Stimulated activated CD4-positive, alpha-beta T cell treated with anti-CD3 and anti-CD28 coated beads, TNF-alpha, amount 100 ng/mL, for 48 hours (primary cell): ENCODE results near the gene CST6.
A peak's percentile ranks its signal among the peaks of the same experiment; 100 is the strongest.
"Not testable (repeated sequence)": the region's sequence is repeated elsewhere in the genome, so short reads cannot be mapped to it uniquely, and the experiment has no call there.

ENCODE experiments used
- DNase-seq, 3 donors: peaks; one replicate each; pipeline ENCODE4 v3.0.0-alpha.2; 2020; ENCODE audit warnings: low read depth in 3 of 3

CST6 gene

DNA sequence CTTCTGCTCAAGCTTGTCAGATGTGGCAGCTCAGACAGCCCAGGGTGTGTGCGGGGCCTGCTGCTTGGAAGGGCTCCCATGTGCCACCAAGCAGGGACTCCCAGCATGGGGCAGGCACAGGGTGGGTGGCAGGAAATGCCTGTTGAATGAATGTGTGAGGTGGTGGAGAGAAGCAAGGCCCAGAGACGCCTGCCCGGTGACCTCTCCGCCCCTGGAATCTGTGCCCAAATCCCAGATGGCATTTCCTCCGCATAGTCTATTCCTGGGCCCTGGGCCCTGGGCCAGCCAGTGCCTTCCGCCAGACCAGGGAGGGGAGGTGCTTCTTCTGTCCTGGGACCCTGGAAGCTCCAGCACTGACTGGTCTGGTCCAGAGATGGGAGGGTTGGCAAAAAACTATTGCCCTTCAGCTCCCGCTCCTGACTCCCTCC lies 3.7 kb downstream of the CST6 start:
- DNase-seq, result no peak

DNA sequence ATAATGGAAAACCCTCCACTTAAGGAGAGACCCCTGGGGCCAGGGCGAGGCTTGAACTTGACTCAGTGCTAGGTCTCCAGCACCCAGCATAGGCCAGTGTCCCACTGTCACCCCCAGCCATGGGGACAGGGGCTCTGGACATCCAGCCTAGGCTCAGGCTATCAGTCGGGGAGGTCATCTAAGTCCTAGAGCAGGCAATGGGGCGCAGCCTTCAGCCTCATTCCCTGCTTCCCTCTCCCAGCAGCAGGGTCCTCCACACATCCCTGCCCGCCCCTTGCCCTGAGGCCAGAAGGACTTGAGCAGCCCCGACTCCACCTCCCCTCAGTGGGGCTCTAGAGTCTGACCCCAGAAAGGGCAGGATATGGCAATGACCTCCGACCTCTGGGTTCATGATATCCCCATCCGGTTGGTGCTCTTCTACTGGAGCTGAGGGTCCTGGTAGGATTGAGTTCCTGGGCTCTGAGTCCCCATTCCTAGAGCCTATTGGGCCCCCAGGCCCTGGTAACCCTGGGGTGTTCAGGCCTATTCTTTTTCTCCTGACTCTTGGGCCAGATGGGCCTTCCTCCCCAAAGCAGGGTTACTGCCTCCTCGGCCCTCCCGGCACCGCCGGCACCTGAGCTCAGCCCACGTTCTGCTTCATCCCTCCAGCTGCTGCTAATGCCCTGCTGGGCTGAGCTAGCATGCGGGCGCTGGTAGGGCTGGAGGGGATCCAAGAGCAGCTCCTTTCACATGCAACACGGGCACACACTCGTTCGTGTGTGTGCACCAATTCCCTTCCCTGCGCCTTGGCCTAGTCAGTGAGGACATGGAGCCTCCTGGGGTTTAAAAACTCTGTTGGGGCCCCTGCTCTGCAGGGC lies 4.4 kb downstream of the CST6 start:
- DNase-seq, result no peak

DNA sequence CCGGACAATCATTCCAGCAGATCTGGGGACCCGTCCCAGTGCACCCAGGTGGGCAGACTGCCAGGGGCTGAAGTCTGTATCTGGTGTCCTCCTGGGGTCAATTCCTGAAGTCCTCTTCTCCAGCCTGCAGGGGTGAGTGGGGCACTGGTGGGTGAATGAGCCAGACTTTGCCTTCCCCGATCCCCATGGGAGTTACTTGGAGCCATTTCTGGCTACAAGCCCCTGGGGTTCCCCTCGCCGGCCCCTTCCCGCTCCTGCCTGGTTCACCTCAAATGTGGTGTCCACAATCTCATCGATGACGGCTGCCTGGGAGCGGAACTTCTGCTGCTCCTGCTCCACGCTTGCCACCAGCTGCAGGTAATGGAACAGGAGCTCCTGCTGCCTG lies 5.0 kb downstream of the CST6 start:
- no peak for DNase-seq

DNA sequence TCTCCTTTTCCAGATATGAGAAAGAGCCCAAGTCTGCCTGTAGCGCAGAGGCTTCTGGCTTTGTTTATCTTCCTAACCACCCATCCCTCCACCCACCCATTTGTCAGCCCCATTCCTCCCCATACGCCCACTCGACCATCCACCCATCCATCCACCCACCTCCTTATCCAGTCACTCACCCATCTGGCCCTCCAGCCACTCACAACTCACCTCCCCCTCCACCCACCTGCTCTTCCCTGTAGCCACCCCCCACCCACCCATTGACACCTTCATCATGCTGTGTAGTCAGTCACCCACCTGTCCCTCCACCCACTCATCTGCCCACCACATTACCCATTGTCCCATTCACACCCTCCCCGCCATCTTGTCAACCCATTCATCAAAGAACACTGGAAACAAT lies 5.5 kb downstream of the CST6 start:
- no peak for DNase-seq

DNA sequence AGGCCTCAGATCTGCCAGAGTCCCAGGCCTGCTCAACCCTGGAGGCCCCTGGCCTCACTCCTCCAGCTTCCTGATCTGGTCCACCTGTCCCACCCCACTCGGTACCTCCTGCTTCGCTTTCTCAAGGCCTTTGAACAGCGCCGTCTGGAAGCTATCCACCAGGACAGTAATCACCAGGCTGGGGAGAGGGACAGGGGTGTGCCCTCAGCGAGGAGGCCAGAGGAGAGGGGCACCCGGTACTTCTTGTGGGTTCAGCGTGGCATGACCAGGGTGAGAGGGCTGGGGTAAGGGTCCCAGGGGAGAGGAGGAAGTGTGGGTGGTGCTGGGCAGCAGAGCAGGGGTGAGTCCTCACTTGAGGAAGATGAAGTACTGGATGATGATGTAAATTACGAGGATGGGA lies 8.4 kb downstream of the CST6 start:
- no peak for DNase-seq

DNA sequence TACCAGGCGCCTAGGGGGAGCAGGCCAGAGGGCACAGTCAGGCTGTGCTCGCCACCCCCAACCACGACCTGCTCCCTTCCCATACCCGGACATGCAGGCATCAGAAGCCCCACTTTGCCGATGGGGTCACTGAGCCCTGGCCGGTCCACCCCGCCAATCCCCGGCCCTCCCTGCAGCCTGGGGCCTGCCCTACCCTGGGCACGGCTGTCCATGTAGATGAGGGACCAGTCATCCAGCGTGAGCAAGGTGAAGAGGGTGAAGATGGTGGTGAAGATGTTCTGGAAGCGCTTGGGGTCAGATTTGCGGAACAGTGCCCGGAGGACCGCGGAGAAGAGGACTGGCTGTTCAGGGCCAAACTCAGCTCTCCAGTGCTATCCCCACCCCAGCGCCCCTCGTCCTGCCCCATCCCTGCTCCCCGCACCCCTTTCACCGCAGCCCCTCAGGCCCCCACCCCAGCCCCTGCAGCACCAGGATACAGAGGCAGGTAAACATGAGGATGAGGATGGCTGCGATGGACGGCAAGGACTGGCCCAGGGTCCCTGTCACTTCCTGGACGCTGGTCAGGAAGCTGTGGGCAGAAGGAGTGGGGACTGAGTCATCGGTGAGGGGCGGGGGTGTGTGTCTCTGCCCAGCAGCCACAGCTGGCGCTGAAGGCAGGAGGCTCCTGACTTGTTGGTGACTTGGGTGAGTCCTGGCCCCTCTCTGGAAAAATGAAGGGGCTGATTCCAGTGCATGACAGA lies 9.0 kb downstream of the CST6 start:
- no peak for DNase-seq

DNA sequence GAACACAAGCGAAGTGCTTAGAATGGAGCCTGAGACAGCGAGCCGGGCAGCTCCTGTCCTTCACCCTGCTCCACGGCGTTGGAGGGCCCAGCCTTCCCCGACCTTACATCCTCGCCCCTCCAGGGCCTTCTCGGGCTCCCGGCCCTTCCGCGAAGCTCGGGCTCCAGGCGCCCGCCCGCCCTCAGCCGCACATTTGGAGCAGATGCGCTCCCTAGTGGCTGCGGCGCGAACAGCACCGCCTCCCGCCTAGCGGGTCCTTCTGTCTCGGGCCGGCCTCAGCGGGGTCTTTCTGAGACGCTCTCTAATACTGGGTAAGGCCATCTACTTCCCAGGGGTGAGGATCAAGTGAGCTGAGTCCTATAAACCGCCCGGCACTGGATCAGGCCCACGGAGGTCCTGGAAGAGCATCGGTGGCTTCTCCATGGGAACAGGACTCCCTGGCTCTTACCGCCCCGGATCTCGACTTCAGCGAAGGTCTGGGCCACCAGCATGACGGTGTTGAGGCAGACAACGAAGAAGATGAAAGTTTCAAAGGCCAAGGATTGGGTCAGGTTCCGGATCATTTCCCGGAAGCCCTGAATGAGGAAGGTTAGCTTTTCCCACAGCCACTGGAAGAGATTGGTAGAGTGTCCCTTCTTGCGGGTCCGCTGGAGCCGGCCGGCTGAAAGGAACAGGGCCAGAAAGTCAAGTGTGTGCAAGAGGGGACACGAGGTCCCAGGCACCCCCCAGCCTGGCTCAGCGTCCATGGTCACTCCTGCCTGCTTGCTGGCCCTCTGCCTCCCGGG lies 10.8 kb downstream of the CST6 start:
- DNase-seq, result peak; percentile 61 to 76 (median 71)

DNA sequence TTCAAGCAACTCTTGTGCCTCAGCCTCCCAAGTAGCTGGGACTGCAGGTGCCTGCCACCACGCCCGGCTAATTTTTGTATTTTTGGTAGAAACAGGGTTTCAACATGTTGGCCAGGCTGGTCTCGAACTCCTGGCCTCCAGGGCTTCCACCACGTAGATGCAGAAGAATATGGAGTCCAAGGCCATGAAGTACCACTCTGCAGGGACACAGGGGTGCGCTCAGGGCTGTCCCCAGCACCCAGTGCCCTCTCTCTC lies 11.3 kb downstream of the CST6 start:
- DNase-seq, result not testable (repeated sequence)

DNA sequence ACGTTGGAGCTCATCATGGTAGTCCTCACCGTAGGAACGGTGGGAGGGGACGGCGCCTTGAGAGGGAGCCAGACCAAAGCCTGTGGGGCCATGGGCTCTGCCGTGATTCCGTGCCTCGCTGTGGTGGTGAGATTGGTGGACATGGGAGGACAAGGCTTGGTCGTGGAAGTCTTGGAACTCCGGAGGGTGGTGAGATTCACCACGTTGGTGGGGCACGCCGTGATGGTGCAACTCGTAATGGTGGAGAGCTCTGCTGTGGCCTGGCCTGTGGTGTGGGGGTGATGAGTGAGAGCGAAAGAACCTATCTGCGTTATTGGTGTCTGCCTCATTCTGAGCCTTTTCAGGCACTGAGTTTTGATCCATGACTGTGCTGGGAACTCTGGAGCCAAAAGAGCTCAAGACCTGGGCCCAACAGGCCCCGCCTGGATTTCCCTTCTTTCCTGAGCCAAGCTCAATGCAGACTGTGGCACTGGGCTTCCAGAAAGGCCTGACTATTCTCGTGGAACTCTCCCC lies 14.3 kb downstream of the CST6 start, which contains the start of gene CATSPER1:
CATSPER1 (minus strand) TSS at position 463 of the 513 bp plus-strand sequence; CDS start at position 363, 100 bp downstream.
- no peak for DNase-seq

DNA sequence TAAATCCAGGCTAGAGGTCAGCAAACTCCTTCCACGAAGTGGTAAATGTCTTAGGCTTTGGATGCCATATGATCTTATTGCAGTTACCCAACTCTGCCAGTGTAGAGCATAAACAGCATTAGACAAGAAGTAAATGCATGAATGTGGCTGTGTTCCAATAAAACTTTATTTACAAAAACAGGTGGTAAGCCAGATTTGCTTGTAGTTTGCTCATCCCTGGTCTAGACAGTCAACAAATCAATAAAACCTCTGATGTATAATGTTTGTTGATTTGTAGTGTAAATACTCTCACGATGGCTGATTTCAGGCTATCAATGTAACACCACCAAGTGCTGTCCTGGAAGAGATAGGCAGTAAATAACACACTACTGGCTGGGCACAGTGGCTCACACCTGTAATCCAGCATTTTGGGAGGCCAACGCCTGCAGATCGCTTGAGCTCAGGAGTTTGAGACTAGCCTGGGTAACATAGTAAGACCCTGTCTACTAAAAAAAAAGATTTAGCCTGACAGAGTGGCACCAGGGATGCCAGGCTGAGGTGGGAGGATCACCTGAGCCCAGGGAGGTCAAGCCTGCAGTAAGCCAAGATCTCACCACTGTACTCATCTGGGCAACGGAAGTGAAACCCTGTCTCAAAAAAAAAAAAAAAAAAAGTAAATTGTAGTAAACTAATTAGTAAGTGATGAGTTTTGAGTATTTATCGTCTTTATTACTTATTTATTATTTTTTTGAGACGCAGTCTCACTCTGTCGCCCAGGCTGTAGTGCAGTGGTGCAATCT lies 21.3 kb downstream of the CST6 start:
- no peak for DNase-seq

DNA sequence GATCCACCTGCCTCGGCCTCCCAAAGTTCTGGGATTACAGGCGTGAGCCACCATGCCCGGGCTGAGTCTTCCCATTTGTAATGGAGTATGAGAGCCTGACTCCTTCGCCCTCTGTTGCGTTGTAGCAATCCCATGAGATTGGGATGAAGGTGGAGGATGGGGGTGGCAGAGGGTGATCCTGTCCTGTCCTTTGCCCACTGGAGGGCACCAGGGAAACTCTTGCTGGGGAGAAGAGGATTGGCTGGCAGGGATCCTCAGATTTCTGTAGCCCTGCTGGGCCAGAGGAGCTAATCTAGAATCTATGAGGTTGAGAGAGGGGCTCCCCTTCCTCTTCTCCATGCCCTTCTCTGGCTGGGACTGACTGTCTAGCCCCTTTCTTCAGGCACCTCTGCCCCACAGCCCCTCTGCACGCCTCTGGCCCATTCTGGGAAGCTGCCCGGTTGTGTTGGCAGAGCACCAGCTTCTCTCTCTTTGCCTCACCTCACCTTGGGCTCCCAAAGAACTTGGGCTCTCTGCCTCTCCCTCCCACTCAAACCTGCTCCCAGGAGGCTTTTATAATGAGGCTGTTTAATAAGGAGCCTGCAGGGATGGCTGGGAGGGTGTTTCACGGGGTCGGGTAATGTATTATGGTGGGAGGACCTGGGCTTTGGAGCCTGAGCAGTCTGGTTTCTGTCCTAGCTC lies 24.0 kb downstream of the CST6 start:
- no peak for DNase-seq

DNA sequence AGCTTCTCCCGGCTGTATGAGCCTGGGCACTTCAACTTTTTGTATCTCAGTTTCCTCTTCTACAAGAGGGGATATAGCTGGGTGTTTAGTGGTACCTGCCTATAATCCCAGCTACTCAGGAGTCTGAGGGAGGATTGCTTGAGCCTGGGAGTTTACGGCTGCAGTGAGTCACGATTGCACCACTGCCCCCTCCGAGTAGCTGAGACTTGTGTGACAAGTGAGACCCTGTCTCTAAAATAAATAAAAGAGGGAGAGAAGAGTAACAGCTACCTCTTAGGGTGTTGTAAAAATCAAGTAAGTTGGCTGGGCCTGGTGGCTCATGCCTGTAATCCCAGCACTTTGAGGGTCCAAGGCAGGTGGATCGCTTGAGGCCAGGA lies 24.5 kb downstream of the CST6 start:
- no peak for DNase-seq

DNA sequence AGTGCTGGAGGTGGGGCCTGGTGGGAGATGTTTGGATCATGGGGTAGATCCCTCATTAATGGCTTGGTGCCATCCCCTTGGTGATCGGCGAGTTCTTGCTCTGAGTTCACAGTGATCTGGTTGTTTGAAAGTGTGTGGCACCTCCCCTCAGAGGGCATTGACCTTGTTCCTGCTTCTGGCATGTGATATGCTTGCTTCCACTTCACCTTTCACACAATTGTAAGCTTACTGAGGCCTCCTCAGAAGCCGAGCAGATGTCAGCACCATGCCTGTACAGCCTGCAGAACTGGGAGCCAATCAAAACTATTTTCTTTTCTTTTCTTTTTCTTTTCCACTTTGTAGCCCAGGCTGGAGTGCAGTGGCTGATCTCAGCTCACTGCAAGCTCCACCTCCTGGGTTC lies 25.5 kb downstream of the CST6 start:
- no peak for DNase-seq

DNA sequence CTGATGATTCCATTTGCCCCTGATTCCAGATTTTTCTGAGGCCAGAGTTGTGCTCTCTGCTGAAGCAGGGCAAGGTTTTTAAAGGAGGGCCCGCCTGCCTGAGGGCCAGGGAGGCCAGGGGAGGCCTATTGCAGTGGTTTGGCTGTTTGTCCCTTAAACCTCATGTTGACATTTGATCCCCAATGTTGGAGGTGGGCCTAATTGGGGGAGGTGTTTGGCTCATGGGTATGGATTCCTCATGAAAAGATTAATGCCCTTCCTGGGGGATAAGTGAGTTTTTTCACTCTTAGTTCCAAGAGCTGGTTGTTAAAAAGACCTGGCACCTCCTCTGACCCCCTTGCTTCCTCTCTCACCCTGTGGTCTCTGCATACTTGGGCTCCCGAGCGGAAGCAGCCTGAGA lies 28.0 kb downstream of the CST6 start:
- DNase-seq, result no peak

DNA sequence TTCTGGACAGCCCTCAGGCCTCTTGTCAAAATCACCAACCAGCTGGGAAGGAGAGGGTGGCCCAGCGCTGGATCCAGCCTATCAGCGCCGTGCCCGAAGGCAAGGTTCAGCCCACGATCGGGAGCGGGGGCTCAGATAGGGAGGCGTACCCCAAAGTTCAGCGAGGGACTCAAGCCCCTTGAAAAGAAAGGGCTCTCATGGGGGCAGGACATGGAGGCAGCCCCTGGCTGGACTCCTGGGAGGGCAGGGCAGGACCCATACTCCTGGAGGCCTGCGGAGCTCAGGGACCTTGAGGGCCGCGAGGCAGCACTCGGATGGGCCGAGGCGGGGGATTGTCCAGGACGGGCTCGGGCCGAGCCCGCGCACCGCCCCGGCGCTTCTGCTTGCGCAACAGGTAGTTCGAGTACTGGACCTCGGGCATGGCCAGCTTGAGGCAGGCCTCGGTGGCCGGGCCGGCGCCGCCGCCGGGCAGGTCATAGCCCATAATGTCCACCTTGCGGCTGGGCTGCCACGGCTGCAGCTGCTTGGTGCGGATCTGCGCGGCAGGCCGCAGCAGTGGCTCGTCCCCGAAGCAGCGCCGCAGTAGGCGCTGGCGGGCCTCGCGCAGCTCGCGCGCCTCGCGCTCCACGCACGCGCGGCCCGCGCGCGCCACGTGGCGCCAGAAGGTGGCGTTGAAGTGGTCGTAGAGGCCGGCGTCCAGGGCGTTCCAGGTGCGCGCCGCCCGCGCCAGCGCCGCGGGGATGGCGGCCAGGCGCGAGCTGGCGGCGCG lies 30.6 kb downstream of the CST6 start:
- no peak for DNase-seq

DNA sequence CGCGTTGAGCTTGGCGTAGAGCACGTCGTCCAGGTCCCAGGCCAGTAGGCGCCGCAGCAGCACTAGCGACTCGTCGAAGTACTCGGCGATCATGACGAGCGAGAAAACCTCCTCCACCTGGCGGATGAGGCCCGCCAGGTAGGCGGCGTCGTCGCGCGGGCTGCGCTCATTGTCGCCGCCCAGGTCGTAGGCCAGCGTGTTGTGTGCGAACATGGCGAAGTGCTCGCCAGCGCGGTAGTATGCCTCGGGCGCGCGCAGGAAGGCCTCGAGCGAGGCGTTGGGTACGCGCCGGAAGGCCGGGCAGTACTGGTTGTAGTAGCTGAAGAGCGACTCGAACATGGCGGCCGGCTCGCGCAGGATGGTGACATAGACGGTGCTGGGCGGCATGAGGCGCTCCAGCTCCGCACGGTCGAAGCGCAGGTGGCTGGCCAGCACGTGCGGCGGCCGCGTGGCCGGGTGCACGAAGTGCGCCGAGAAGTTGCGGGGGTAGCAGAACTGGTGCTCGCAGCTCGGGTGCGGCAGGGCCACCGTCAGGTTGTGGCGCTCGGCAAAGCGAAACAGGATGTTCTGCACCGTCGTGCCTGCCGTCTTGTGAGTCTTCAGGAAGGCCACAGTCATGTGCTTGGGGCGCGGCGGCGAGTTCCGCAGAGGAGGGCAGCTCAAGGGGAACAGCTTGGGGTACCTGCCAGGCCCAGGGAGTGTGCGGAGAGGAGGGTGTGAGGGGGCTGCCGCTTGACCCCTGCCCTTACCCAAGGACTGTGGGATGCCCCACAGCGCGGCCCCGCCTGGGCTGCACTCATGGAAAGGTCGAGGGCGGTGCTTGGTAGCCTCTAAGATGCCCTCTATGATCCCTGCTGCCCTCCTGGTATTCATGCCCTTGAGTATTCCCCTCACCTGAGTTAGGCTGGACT lies 31.4 kb downstream of the CST6 start:
- no peak for DNase-seq

DNA sequence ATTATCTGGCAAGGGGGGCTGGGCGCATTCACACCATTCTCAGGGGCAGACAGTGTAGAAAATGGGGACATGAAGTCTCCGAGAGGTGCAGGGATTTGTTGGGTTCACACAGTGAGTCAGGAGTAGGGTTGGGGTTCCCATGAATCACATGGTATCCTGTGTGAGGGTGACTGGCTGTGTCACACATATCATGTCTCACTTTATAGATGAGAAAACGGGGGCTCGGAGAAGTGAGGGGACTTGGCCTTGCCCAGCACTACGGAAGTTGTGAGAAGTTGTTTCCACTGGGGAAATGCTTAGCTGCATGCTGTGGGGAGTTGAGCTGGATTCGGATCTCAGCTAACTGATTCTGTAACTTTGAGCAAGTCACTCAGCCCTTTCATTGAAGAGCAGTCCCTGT lies 32.9 kb downstream of the CST6 start:
- no peak for DNase-seq

DNA sequence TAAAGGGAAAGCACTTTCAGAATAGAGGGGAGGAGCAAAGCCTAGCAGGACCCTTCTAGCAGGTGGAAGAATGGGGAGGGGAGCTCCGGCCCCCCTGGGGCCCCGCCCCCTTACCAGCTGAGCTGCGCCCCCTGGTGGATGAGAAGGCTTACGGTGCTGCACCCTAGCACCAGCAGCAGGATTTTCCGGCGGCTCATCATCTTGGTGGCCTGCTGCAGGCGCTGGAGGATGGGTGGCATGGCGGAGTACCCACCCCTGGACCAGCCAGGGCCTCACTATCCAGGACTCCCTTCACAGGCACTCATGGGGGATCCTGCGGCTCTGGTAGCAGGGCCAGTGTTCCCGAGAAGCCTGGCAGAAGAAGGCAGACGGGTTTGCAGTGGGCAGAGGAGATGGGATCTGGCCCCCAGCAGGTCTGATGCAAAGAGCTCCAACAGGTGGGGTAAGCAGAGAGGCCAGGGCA lies 33.4 kb downstream of the CST6 start:
- DNase-seq, result peak; percentile 68 to 87 (median 72)

DNA sequence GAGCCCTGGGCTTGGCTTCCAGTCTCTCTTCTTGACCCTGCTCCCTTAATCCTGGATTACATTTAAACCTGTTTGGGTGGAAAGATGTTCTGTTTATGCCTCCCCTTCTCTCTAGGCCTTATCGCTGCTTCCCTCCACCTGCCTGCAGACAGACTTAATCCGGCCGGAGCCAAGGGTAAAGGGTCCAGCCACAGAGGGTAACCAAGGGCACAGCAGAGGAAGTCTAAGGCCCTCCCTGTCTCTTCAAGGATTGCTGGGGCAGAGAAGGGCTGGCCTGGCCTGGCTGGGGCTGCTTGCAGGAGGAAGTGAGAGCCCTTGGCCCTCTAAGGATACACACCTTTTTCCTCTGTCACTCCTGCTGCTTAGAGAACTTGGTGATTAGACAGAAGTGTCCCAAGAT lies 35.1 kb downstream of the CST6 start:
- no peak for DNase-seq
